Measurements from ENCODE around the gene PROC. TPM values are rescaled to one million over a fixed set of nuclear protein-coding genes. Genes with fewer than 3 reads are reported as not detected.
A peak's percentile ranks its signal among the peaks of the same experiment; 100 is the strongest.

Gene PROC
- total RNA-seq (ENCODE audit: low replicate concordance), result 8.9 and 18.7 TPM in 2 replicates
- long read RNA-seq, partial matches to known transcripts, result 8 of 35 reads
- long read RNA-seq, other reads (novel, unspliced or antisense), result 23 of 35 reads

- TF ChIP-seq CTCF (conservative IDR thresholded peaks at IDR 0.05), result no peak
- H3K9me3 Mint-ChIP-seq, result no peaks in the 10 kb centered on the region
- peaks cover 17% of the 10 kb centered on the region for H3K4me1 Mint-ChIP-seq (ENCODE audit: unreplicated experiment)
- peak within 1 kb of the TSS; percentile 66 for H3K27ac Mint-ChIP-seq
- no peaks in the 10 kb centered on the region for H3K36me3 Mint-ChIP-seq
- peak within 1 kb of the TSS; percentile 55 for H3K4me3 Mint-ChIP-seq
- H3K27me3 Mint-ChIP-seq, result peaks cover 69% of the 10 kb centered on the region
- no peak for DNase-seq (ENCODE audit: extremely low spot score, unreplicated experiment)
Observed at GRCh38 chr2:127418300-127419111, at the start of gene PROC. Gene PROC, plus strand, starts transcription at chr2:127418427. Its CDS starts 1,516 bp downstream, at chr2:127419943.

- Mint-ChIP-seq H3K4me1 (ENCODE audit: unreplicated experiment) (peaks cover 5% of the 10 kb centered on the region), H3K4me3 (no peak overlapping the region)
Observed at GRCh38 chr2:127370010-127370409, 48.2 kb upstream of the PROC start.

GRCh38 chr2:127371037-127371436 is 47.2 kb upstream of the PROC start:
- Mint-ChIP-seq H3K27me3 (no peaks in the 10 kb centered on the region), H3K27ac (no peak overlapping the region), H3K36me3 (peaks cover 28% of the 10 kb centered on the region), H3K4me1 (ENCODE audit: unreplicated experiment) (no peaks in the 10 kb centered on the region), H3K9me3 (peaks cover 40% of the 10 kb centered on the region), H3K4me3 (no peak overlapping the region)
- no peak for TF ChIP-seq CTCF (conservative IDR thresholded peaks at IDR 0.05)
- no peak for DNase-seq (ENCODE audit: extremely low spot score, unreplicated experiment)

More at GRCh38 chr2:127370010-127370409, 48.2 kb upstream of the PROC start:
- H3K36me3 Mint-ChIP-seq, result peaks cover 23% of the 10 kb centered on the region
- no peaks in the 10 kb centered on the region for H3K27me3 Mint-ChIP-seq
- TF ChIP-seq CTCF (conservative IDR thresholded peaks at IDR 0.05), result no peak
- H3K9me3 Mint-ChIP-seq, result peaks cover 36% of the 10 kb centered on the region
- DNase-seq (ENCODE audit: extremely low spot score, unreplicated experiment), result no peak
- H3K27ac Mint-ChIP-seq, result no peak overlapping the region

- H3K27ac Mint-ChIP-seq, result no peak overlapping the region
Observed at GRCh38 chr2:127373362-127374083, 44.7 kb upstream of the PROC start.

GRCh38 chr2:127376257-127376656 is 42.0 kb upstream of the PROC start:
- Mint-ChIP-seq H3K9me3 (peaks cover 34% of the 10 kb centered on the region), H3K27me3 (no peaks in the 10 kb centered on the region)

More at GRCh38 chr2:127373362-127374083, 44.7 kb upstream of the PROC start:
- Mint-ChIP-seq H3K27me3 (no peaks in the 10 kb centered on the region), H3K4me1 (ENCODE audit: unreplicated experiment) (no peaks in the 10 kb centered on the region), H3K36me3 (peaks cover 28% of the 10 kb centered on the region), H3K4me3 (peak overlapping the region; percentile 22), H3K9me3 (peaks cover 40% of the 10 kb centered on the region)
- no peak for TF ChIP-seq CTCF (conservative IDR thresholded peaks at IDR 0.05)
- DNase-seq (ENCODE audit: extremely low spot score, unreplicated experiment), result no peak

More at GRCh38 chr2:127376257-127376656, 42.0 kb upstream of the PROC start:
- no peak for DNase-seq (ENCODE audit: extremely low spot score, unreplicated experiment)
- Mint-ChIP-seq H3K36me3 (peaks cover 22% of the 10 kb centered on the region), H3K27ac (no peak overlapping the region), H3K4me3 (no peak overlapping the region), H3K4me1 (ENCODE audit: unreplicated experiment) (no peaks in the 10 kb centered on the region)
- TF ChIP-seq CTCF (conservative IDR thresholded peaks at IDR 0.05), result no peak

Data from type B pancreatic cell (in vitro differentiated cells).